Measurements from ENCODE around the gene WTAP. TPM values are rescaled to one million over a fixed set of nuclear protein-coding genes. Genes with fewer than 3 reads are reported as not detected.

WTAP gene
- total RNA-seq, 1 experiment from 2014 or later: 142 TPM

GRCh38 chr6:159778131-159778530, 50.8 kb downstream of the WTAP start:
- no peak for DNase-seq (ENCODE audit: unreplicated experiment)
- Mint-ChIP-seq H3K4me1 (ENCODE audit: insufficient read depth, unreplicated experiment) (peaks cover 14% of the 10 kb centered on the region), H3K27ac (ENCODE audit: low read depth, unreplicated experiment) (peak overlapping the region; percentile 18), H3K4me3 (ENCODE audit: unreplicated experiment) (no peak overlapping the region), H3K36me3 (ENCODE audit: insufficient read depth, unreplicated experiment) (peaks cover 97% of the 10 kb centered on the region), H3K27me3 (ENCODE audit: insufficient read depth, unreplicated experiment) (no peaks in the 10 kb centered on the region), H3K9me3 (ENCODE audit: unreplicated experiment) (no peaks in the 10 kb centered on the region)
- POLR2A ChIA-PET: interaction anchor here (0.6 to 5.5 kb wide), 4 partner anchors 12 to 51 kb away, joined by 3 to 33 read pairs (median 4); partner anchors contain the start of genes MRPL18, TCP1 and WTAP
- no TSS peak for BruUV-seq (replicated peaks)
- no peak for TF ChIP-seq CTCF (IDR thresholded peaks at IDR 0.05; ENCODE audit: unreplicated experiment)
- CTCF ChIA-PET: no interaction called here
- intact Hi-C loops (cut with micrococcal nuclease): no loop called here

- BruUV-seq (replicated peaks): TSS peak; percentile 49
- peaks cover 15% of the 10 kb centered on the region for H3K4me1 Mint-ChIP-seq (ENCODE audit: insufficient read depth, unreplicated experiment)
- peak overlapping the region; percentile 18 for H3K27ac Mint-ChIP-seq (ENCODE audit: low read depth, unreplicated experiment)
- H3K9me3 Mint-ChIP-seq (ENCODE audit: unreplicated experiment): no peaks in the 10 kb centered on the region
- TF ChIP-seq CTCF (IDR thresholded peaks at IDR 0.05; ENCODE audit: unreplicated experiment): no peak
- peaks cover 97% of the 10 kb centered on the region for H3K36me3 Mint-ChIP-seq (ENCODE audit: insufficient read depth, unreplicated experiment)
- no peak for DNase-seq (ENCODE audit: unreplicated experiment)
- intact Hi-C loops (cut with micrococcal nuclease): no loop called here
- H3K27me3 Mint-ChIP-seq (ENCODE audit: insufficient read depth, unreplicated experiment): no peaks in the 10 kb centered on the region
- ChIA-PET POLR2A (interaction anchor here (0.6 to 5.5 kb wide), 5 partner anchors 8 to 52 kb away, joined by 3 to 33 read pairs (median 4); partner anchors contain the start of genes MRPL18, TCP1 and WTAP), CTCF (no interaction called here)
- H3K4me3 Mint-ChIP-seq (ENCODE audit: unreplicated experiment): no peak overlapping the region
These were observed 51.3 kb downstream of the WTAP start for GRCh38 chr6:159778542-159779103.

GRCh38 chr6:159788276-159788675, 61.0 kb downstream of the WTAP start:
- TF ChIP-seq CTCF (IDR thresholded peaks at IDR 0.05; ENCODE audit: unreplicated experiment): no peak
- intact Hi-C loops (cut with micrococcal nuclease): loop anchor here (5.0 kb wide), 1 partner anchor 254 kb away; no protein-coding TSS in a partner anchor
- POLR2A ChIA-PET: interaction anchor here (0.6 to 8.8 kb wide), 19 partner anchors 8 to 1613 kb away, joined by 3 to 198 read pairs (median 8); partner anchors contain the start of genes ACAT2, PNLDC1, SOD2 and WTAP
- H3K27ac Mint-ChIP-seq (ENCODE audit: low read depth, unreplicated experiment): peak overlapping the region; percentile 98
- BruUV-seq (replicated peaks): no TSS peak
- no peaks in the 10 kb centered on the region for H3K27me3 Mint-ChIP-seq (ENCODE audit: insufficient read depth, unreplicated experiment)
- H3K4me3 Mint-ChIP-seq (ENCODE audit: unreplicated experiment): peak overlapping the region; percentile 99
- DNase-seq (ENCODE audit: unreplicated experiment): no peak
- CTCF ChIA-PET: interaction anchor here (0.6 to 1.4 kb wide), 6 partner anchors 65 to 355 kb away, joined by 3 to 5 read pairs (median 5); no protein-coding TSS in a partner anchor
- H3K9me3 Mint-ChIP-seq (ENCODE audit: unreplicated experiment): no peaks in the 10 kb centered on the region
- H3K36me3 Mint-ChIP-seq (ENCODE audit: insufficient read depth, unreplicated experiment): peaks cover 81% of the 10 kb centered on the region
- H3K4me1 Mint-ChIP-seq (ENCODE audit: insufficient read depth, unreplicated experiment): peaks cover 27% of the 10 kb centered on the region

GRCh38 chr6:159788753-159789376, 61.6 kb downstream of the WTAP start:
- peaks cover 81% of the 10 kb centered on the region for H3K36me3 Mint-ChIP-seq (ENCODE audit: insufficient read depth, unreplicated experiment)
- CTCF ChIA-PET: interaction anchor here (0.6 to 1.4 kb wide), 7 partner anchors 64 to 356 kb away, joined by 3 to 5 read pairs (median 5); no protein-coding TSS in a partner anchor
- POLR2A ChIA-PET: interaction anchor here (0.7 to 8.8 kb wide), 17 partner anchors 9 to 749 kb away, joined by 3 to 198 read pairs (median 9); partner anchors contain the start of genes ACAT2, PNLDC1, SOD2 and WTAP

More at GRCh38 chr6:159788753-159789376, 61.6 kb downstream of the WTAP start:
- peak overlapping the region; percentile 98 for H3K27ac Mint-ChIP-seq (ENCODE audit: low read depth, unreplicated experiment)
- intact Hi-C loops (cut with micrococcal nuclease): loop anchor here (1.0 to 5.0 kb wide), 3 partner anchors 62 to 253 kb away; partner anchors contain the start of gene WTAP
- peak overlapping the region; percentile 99 for H3K4me3 Mint-ChIP-seq (ENCODE audit: unreplicated experiment)
- peak; percentile 43 for DNase-seq (ENCODE audit: unreplicated experiment)
- H3K27me3 Mint-ChIP-seq (ENCODE audit: insufficient read depth, unreplicated experiment): no peaks in the 10 kb centered on the region
- TF ChIP-seq CTCF (IDR thresholded peaks at IDR 0.05; ENCODE audit: unreplicated experiment): no peak
- H3K9me3 Mint-ChIP-seq (ENCODE audit: unreplicated experiment): no peaks in the 10 kb centered on the region
- TSS peak; percentile 36 for BruUV-seq (replicated peaks)
- peaks cover 27% of the 10 kb centered on the region for H3K4me1 Mint-ChIP-seq (ENCODE audit: insufficient read depth, unreplicated experiment)
